Right lobe of liver (tissue), 4 donors: ENCODE measurements around the gene ING1.

Experiments
- CTCF ChIP-seq, 4 donors: fragments of 200-600 bp in 3 of 4; fragments of 450-650 bp in 1 of 4; IDR thresholded peaks; one replicate each; pipeline versions ENCODE4 v1.5.1 to v1.8.0; 2016 to 2022; ENCODE audit warnings: antibody characterized with exemption in 4 of 4, mild to moderate bottlenecking in 2 of 4
- POLR2A ChIP-seq: fragments of 450-650 bp; IDR thresholded peaks from one replicate; pipeline ENCODE4 v1.6.1; 2017; ENCODE audit warnings: antibody characterized with exemption, mild to moderate bottlenecking
- donor health status: DM: no; HTN: no; CAD: no.
- donor health status: DM: no; HTN: no; CAD: no.
- donor health status: DM: no; HTN: yes; CAD: no.

- TF ChIP-seq CTCF (IDR thresholded peaks at IDR 0.05) (peak; percentile 22 to 40 (median 35)), POLR2A (no peak)
Measured at GRCh38 chr13:110680852-110681251, 32.6 kb upstream of the ING1 start.
